ENCODE measurements around the gene PFKFB3.
"Not testable (repeated sequence)": the region's sequence is repeated elsewhere in the genome, so short reads cannot be mapped to it uniquely, and the experiment has no call there.

Gene PFKFB3

GRCh38 chr10:6178581-6178980, 24.2 kb upstream of the PFKFB3 start:
- DNase-seq (ENCODE audit: low spot score), result no peak

GRCh38 chr10:6179078-6179477, 23.7 kb upstream of the PFKFB3 start:
- DNase-seq (ENCODE audit: low spot score), result no peak

DNA sequence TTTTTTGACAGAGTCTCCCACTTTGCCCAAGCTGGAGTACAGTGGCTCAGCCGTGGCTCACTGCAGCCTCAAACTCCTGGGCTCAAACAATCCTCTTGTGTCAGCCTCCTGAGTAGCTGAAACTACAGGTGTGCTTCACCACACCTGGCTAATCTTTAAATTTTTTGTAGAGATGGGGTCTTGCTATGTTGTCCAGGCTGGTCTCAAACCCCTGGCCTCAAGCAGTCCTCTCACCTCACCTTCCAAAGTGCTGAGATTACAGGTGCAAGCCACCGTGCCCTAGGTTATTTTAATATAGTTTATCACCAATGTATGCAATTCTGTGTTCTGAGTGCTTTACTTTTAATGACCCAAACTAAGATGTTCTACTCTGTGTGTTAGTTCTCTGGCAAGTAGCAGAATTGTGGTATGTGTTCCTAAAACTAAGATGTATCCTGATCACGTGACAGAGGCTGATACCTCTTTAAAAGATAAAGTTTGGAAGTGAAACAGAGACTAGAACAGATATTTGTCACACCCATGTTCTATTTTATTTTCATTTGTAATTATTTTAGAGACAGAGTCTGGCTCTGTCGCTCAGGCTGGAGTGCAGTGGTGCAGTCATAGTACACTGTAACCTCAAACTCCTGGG, 22.1 kb upstream of the PFKFB3 start:
- DNase-seq (ENCODE audit: low spot score), result no peak

GRCh38 chr10:6181249-6181648, 21.5 kb upstream of the PFKFB3 start:
- no peak for DNase-seq (ENCODE audit: low spot score)

DNA sequence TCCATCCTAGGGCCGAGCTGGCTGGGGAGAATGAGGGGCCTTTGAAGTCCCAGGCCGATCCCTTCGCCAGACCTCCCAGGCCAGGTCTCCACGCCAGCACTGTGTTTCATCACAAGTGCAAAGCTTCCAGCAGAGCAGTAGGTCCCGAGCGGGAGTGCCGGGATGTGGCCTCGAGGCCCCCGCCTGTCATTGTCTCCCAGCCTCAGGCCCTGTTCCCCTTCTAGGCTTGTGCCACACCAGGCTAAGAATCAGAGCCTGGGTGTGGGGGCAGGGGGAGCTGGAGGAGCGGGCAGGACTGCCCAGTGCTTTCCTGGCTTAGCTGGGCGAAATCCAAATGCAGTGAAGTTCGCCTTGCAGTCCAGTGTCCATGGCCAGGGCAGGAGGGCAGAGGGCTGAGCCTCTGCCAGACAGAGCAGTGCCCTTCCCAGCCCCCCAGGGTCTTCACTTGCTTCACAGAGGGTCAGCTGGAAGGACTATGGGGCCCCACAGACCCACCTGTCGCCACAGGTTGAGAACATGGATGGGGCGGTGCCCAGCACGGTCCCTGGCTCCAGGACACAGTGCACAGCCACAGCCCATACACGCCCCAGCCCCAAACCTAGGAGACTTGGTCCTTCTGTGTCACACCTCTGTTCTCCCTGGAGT, 20.2 kb upstream of the PFKFB3 start:
- no peak for DNase-seq (ENCODE audit: low spot score)

- DNase-seq (ENCODE audit: low spot score), result no peak
These were observed 17.6 kb upstream of the PFKFB3 start for GRCh38 chr10:6185039-6185716.

GRCh38 chr10:6186894-6187256, 15.9 kb upstream of the PFKFB3 start:
- no peak for DNase-seq (ENCODE audit: low spot score)

DNA sequence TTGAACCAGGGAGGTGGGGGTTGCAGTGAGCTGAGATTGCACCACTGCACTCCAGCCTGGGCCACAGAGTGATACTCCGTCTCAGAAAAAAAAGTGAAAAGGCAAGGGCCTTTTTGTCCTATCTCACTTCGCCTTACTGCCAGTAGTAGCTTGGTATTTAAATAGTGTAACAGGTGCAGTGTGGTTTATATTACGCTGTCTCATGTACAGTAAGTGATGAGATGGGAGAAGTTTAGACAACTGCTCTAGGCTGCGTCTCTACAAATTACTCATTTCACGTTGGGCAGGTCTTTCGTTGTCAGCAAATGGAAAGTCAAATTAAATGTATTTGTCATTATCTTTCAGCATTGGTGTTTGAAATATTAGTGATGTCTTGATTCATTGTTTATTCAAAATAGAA, 15.5 kb upstream of the PFKFB3 start:
- no peak for DNase-seq (ENCODE audit: low spot score)

- not testable (repeated sequence) for DNase-seq (ENCODE audit: low spot score)
These were observed 12.7 kb upstream of the PFKFB3 start for GRCh38 chr10:6190033-6190432.

DNA sequence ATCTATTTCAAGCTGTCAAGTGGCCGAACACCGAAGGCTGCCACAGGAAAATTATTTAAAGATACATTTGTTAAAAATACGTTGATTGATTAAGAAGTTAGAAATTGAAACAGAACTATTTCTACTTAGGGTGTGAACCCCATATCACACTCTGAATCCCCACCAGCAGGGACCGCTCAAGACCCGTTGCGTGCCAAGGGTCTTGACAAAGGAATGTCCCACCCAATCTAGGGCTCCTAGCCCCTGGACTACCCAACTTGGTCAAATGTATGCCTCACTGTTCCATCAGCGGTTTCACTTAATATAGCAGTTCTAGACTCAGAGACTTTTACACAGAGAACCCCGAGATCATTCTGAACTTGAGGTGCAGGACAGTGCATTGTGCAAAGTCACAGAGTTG, 11.6 kb upstream of the PFKFB3 start:
- no peak for DNase-seq (ENCODE audit: low spot score)

- no peak for DNase-seq (ENCODE audit: low spot score)
These were observed 11.2 kb upstream of the PFKFB3 start for GRCh38 chr10:6191569-6191968.

GRCh38 chr10:6193342-6193741, 9.4 kb upstream of the PFKFB3 start:
- DNase-seq (ENCODE audit: low spot score), result not testable (repeated sequence)

DNA sequence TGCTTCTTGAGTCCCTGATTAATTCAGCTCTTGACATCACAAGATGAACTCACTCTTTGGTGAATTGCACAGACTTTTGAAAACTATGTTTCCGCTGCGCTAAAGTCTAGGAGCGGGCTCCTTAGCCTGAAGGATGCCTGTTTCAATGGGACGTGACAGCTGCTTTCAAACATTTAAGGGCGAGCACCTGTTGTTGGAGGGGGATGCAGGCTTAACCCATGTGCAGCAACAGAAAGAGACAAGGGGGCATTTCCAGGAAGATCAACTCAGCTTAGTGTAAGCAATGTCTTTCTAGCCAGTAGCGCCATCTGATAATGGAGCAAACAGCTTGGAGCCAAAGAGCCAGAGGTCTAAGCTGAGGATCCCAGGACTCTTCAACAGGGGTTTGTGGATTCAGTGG, 8.4 kb upstream of the PFKFB3 start:
- DNase-seq (ENCODE audit: low spot score), result no peak

GRCh38 chr10:6195376-6195775, 7.4 kb upstream of the PFKFB3 start:
- DNase-seq (ENCODE audit: low spot score), result no peak

DNA sequence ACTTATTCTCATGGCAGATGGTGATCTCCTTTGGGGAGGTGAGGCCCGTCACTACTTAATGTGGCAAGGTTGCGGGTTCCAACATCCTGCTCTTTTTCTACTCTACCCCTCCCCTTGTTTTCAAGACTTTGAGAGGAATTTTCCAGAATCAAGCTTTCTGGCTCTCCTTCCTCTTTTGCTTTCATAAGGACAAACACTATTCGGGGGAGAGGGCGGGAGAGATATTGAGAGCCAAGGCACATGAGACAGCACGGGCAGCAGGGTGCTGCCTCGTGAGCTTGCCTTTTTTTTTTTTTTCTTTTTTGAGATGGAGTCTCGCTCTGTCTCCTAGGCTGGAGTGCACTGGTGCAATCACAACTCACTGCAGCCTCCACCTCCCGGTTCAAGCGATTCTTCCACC, 6.9 kb upstream of the PFKFB3 start:
- DNase-seq (ENCODE audit: low spot score), result peak; percentile 39

DNA sequence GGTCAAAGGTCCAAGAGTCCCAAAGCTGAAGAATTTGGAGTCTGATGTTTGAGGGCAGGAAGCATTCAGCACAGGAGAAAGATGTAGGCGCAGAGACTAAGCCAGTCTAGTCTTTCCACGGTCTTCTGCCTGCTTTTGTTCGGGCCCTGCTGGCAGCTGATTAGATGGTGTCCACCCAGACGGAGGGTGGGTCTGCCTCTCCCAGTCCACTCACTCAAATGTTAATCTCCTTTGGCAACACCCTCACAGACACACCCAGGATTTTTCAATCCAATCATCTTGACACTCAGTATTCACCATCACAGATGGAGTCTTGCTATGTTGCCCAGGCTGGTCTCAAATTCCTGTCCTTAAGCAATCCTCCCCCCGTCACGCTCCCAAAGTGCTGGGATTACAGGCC, 6.2 kb upstream of the PFKFB3 start:
- DNase-seq (ENCODE audit: low spot score), result peak; percentile 45

DNA sequence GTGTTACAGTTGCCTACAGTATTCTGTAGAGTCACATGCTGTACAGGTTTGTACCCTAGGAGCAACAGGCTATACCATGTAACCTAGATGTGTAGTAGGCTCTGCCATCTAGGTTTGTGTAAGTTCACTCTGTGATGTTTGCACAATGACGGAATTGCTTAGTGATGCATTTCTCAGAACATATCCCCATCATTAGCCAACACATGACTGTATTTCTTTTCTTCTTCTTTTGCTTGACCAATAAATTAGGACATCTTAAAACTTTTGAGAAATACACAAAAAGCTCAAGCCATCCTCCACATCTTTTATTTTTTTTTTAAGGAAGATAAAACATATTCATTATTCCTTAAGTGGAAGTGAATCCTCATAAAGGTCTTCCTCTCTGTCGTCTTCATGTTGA, 5.4 kb upstream of the PFKFB3 start:
- DNase-seq (ENCODE audit: low spot score), result no peak

GRCh38 chr10:6198171-6198570, 4.6 kb upstream of the PFKFB3 start:
- DNase-seq (ENCODE audit: low spot score), result no peak

DNA sequence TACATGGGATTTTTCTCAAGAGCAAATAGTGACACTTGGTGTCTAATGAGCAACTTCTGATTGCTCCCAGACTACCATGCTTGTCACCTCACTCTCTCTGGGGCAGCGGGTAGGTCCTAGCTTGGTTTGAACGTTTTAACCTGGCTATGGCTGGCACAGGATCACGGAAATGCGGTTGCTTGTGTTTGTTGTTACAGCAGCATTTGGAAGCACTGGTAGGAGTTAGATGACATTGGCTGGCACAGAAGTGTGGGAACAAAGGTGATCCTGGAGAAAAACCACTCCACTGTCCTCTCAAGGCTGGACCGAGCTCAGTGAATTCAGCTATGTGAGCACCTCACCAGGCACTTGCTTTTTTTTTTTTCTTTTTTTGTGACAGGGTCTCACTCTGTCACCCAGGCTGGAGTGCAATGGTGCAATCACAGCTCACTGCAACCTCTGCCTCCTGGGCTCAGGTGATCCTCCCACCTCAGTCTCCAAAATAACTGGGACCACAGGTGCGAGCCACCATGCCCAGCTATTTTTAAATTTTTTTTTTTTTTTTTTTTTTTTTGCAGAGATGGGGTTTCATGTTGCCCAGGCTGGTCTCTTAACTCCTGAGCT, 3.5 kb upstream of the PFKFB3 start:
- no peak for DNase-seq (ENCODE audit: low spot score)

DNA sequence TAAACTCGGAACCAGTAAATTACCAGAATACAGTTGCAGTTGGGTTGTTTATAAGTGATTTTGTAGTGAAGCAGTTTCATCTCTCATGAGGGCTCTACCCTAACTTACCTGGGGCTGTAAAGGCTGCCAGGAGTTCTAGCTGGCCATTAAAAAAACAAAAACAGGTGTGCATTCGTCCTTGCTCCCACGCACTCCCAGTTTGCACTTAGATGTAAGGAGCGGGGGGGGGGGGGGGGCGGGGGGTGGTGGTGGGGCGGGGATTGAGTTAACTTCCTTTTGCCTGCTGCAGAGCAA, 2.3 kb upstream of the PFKFB3 start:
- no peak for DNase-seq (ENCODE audit: low spot score)

DNA sequence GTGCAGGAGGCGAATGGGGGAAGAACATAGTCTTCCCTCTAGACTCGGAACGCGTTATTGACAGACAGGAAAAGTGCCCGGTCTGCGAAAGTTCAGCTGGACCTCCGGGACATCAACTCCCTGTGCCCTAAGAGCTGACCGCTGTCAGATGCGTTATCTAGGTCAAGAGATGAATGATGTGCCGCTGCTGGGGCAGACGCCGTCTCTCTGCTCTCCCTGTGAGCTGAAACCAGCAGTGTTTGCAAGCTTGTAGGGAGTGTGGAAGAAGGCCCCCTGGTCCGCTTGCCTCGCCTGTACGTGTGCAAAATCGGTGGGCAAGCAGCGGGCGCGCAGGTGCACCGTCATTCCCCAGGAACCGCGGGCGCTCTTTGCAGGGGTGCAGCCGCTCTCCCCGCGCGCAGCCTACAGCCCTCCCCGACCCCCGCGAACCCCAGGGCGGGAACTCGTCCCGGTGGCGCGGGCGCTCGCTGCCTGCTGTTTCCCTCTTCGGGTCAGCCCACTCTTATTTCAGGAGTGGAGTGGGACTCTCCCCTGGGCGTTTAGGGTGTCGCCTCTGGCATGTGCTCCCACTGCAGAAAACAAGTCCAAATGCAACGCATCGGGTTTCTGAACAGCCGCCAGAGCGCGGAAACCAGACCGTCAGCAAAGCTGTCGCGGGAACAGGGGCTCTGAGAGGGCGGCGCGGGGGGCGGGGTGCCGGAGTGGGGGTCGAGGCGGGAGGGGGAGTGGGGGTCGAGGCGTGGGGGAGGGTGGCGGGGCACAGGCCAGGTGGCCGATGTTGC, 1.8 kb upstream of the PFKFB3 start:
- DNase-seq (ENCODE audit: low spot score), result no peak

GRCh38 chr10:6201516-6201975, 1.2 kb upstream of the PFKFB3 start:
- no peak for DNase-seq (ENCODE audit: low spot score)

All from hematopoietic multipotent progenitor cell treated with erythropoietin and hydrocortisone succinate and interleukin-3 and kit ligand, for 15 days (in vitro differentiated cells).